ENCODE data around the gene TOP3A.

DNA sequence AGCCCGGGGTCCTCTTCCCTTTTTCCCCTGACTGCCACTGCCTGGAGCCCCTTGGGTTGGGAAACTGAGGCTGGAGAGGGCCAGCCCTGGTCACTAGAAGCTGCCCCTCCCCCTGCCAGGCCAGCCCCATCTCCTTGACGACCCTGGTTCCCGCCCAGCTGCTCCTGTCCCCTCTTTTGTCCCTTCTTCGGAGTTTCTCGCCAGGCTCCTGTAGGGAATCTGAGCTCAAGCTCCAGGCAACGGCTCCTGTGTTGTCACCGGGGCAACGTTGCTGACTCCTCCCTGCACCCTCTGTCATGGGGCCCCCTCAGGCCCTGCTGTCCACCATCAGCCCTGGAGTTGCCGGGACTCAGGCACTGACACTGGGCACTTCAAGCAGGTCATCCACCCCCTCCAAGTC lies 83.6 kb downstream of the TOP3A start:
- TF ChIP-seq, protein P1, sequence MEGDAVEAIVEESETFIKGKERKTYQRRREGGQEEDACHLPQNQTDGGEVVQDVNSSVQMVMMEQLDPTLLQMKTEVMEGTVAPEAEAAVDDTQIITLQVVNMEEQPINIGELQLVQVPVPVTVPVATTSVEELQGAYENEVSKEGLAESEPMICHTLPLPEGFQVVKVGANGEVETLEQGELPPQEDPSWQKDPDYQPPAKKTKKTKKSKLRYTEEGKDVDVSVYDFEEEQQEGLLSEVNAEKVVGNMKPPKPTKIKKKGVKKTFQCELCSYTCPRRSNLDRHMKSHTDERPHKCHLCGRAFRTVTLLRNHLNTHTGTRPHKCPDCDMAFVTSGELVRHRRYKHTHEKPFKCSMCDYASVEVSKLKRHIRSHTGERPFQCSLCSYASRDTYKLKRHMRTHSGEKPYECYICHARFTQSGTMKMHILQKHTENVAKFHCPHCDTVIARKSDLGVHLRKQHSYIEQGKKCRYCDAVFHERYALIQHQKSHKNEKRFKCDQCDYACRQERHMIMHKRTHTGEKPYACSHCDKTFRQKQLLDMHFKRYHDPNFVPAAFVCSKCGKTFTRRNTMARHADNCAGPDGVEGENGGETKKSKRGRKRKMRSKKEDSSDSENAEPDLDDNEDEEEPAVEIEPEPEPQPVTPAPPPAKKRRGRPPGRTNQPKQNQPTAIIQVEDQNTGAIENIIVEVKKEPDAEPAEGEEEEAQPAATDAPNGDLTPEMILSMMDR (IDR thresholded peaks at IDR 0.05; ENCODE audit: low read depth, low read length): no peak
- no peak for TF ChIP-seq POLR2A (IDR thresholded peaks at IDR 0.05; ENCODE audit: extremely low read depth, insufficient read length)
- TF ChIP-seq, protein P2, sequence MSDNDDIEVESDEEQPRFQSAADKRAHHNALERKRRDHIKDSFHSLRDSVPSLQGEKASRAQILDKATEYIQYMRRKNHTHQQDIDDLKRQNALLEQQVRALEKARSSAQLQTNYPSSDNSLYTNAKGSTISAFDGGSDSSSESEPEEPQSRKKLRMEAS (IDR thresholded peaks at IDR 0.05; ENCODE audit: low read depth, low read length): no peak

Data from NB4 (cell line).